Neuronal stem cell (in vitro differentiated cells): ENCODE measurements around the gene ATL2.

Source experiments
- DNase-seq: peaks from one replicate; pipeline ENCODE4 v3.0.0-alpha.2; 2013; ENCODE audit warnings: low spot score
- H2AFZ ChIP-seq: one replicate; pipeline ENCODE4 v1.6.1; 2013; ENCODE audit warnings: mild to moderate bottlenecking, low read length, inconsistent platforms
- H2AK5ac ChIP-seq: 2 replicates; pipeline ENCODE4 v1.6.1; 2013; ENCODE audit warnings: low read depth, mild to moderate bottlenecking, inconsistent platforms, low read length, moderate library complexity, mixed read lengths
- H2BK120ac ChIP-seq: 2 replicates; pipeline ENCODE4 v1.6.1; 2013; ENCODE audit warnings: low read depth, mild to moderate bottlenecking, inconsistent platforms, low read length, moderate library complexity, mixed read lengths
- H2BK12ac ChIP-seq: one replicate; pipeline ENCODE4 v1.6.1; 2013; ENCODE audit warnings: low read length, inconsistent platforms
- H2BK15ac ChIP-seq: 2 replicates; pipeline ENCODE4 v1.6.1; 2013; ENCODE audit warnings: mild to moderate bottlenecking, low read length, inconsistent platforms, mixed read lengths
- H2BK5ac ChIP-seq: one replicate; pipeline ENCODE4 v1.6.1; 2013; ENCODE audit warnings: inconsistent platforms, mild to moderate bottlenecking, low read length, moderate library complexity
- H3K14ac ChIP-seq: one replicate; pipeline ENCODE4 v1.6.1; 2013; ENCODE audit warnings: low read length, inconsistent platforms
- H3K18ac ChIP-seq: 2 replicates; pipeline ENCODE4 v1.6.1; 2013; ENCODE audit warnings: low read length, inconsistent platforms
- H3K23ac ChIP-seq: 2 replicates; pipeline ENCODE4 v1.6.1; 2013; ENCODE audit warnings: low read depth, mild to moderate bottlenecking, mixed read lengths, low read length, inconsistent platforms; ENCODE audit not compliant: poor library complexity
- H3K27ac ChIP-seq: replicated peaks from 3 replicates; pipeline ENCODE4 v1.5.1; 2013; ENCODE audit warnings: low read length, inconsistent platforms
- H3K27me3 ChIP-seq, 3 experiments: 2 replicates each; pipeline ENCODE4 v1.6.1; 2013; ENCODE audit warnings: low read length in 3 of 3, mild to moderate bottlenecking in 2 of 3, inconsistent platforms in 1 of 3, low read depth in 1 of 3, mixed read lengths in 1 of 3, moderate library complexity in 1 of 3; ENCODE audit not compliant: control insufficient read depth in 3 of 3, insufficient read depth in 3 of 3
- H3K36me3 ChIP-seq, 2 donors: replicated peaks in 1 of 2; 2 replicates each; pipeline ENCODE4 v1.6.1; 2013; ENCODE audit warnings: low read length in 2 of 2; ENCODE audit not compliant: control insufficient read depth in 2 of 2, insufficient read depth in 2 of 2
- H3K4ac ChIP-seq: 2 replicates; pipeline ENCODE4 v1.6.1; 2013; ENCODE audit warnings: inconsistent platforms, mild to moderate bottlenecking, low read length, moderate library complexity
- H3K4me1 ChIP-seq, 2 donors: 1 replicate in 1 of 2; 2 replicates in 1 of 2; pipeline ENCODE4 v1.6.1; 2013; ENCODE audit warnings: low read length in 2 of 2, low read depth in 1 of 2; ENCODE audit not compliant: control insufficient read depth in 2 of 2, insufficient read depth in 1 of 2
- H3K4me2 ChIP-seq: one replicate; pipeline ENCODE4 v1.6.1; 2013; ENCODE audit warnings: mild to moderate bottlenecking, low read length, inconsistent platforms; ENCODE audit not compliant: insufficient read depth, poor library complexity, severe bottlenecking
- H3K4me3 ChIP-seq, 2 donors: 2 replicates each; pipeline ENCODE4 v1.5.1; 2013; ENCODE audit warnings: low read length in 2 of 2, mild to moderate bottlenecking in 2 of 2, inconsistent platforms in 1 of 2, moderate library complexity in 1 of 2
- H3K79me1 ChIP-seq: one replicate; pipeline ENCODE4 v1.6.1; 2013; ENCODE audit warnings: low read depth, mild to moderate bottlenecking, inconsistent platforms, low read length, moderate library complexity
- H3K9ac ChIP-seq: one replicate; pipeline ENCODE4 v1.6.1; 2013; ENCODE audit warnings: mild to moderate bottlenecking, low read depth, low read length, inconsistent platforms; ENCODE audit not compliant: poor library complexity
- H3K9me3 ChIP-seq, 2 donors: replicated peaks in 1 of 2; 2 replicates each; pipeline versions ENCODE3 to v1.6.1; 2013; ENCODE audit warnings: low read length in 2 of 2, mild to moderate bottlenecking in 2 of 2, inconsistent platforms in 1 of 2, low read depth in 1 of 2, mixed read lengths in 1 of 2, moderate library complexity in 1 of 2; ENCODE audit not compliant: control insufficient read depth in 2 of 2, insufficient read depth in 1 of 2
- H4K8ac ChIP-seq: one replicate; pipeline ENCODE4 v1.6.1; 2013; ENCODE audit warnings: low read depth, mild to moderate bottlenecking, inconsistent platforms, low read length, moderate library complexity
- H4K91ac ChIP-seq: one replicate; pipeline ENCODE4 v1.6.1; 2013; ENCODE audit warnings: low read length, low read depth, mild to moderate bottlenecking, inconsistent platforms; ENCODE audit not compliant: poor library complexity
- WGBS, 2 donors: extraction: QIAGEN DNeasy Blood & Tissue Kit; methylation state at CpG; one replicate each; pipeline ENCODE4 v1.1.7; 2013; ENCODE audit warnings: missing lambda C conversion rate in 2 of 2, mixed read lengths in 1 of 2; ENCODE audit not compliant: insufficient read length in 2 of 2, insufficient replicate concordance in 1 of 2; ENCODE audit errors: extremely low coverage in 2 of 2; 5-methylcytosine and 5-hydroxymethylcytosine counted together

ATL2 gene

GRCh38 chr2:38406597-38407110 lies 29.6 kb upstream of the ATL2 start:
- H3K27ac ChIP-seq, result no peak overlapping the region
- no peaks in the 10 kb centered on the region for H3K79me1 ChIP-seq
- H3K4ac ChIP-seq, result no peak overlapping the region
- no peak overlapping the region for H2BK12ac ChIP-seq
- peaks cover 0 to 3% of the 10 kb centered on the region in 2 donors for H3K9me3 ChIP-seq
- DNase-seq, result no peak
- no peak overlapping the region for H3K4me2 ChIP-seq
- H2BK120ac ChIP-seq, result no peak overlapping the region
- H4K8ac ChIP-seq, result no peak overlapping the region
- WGBS, 2 donors, result no CpG with 5 or more reads among the region's 8 CpGs
- no peak overlapping the region for H3K14ac ChIP-seq
- peaks cover 0 to 2% of the 10 kb centered on the region in 2 donors for H3K4me1 ChIP-seq
- no peak overlapping the region for H3K18ac ChIP-seq
- peak overlapping the region; percentile 32 for H2AFZ ChIP-seq
- H3K4me3 ChIP-seq, result no peak overlapping the region
- H3K23ac ChIP-seq, result no peak overlapping the region
- H3K36me3 ChIP-seq, result no peaks in the 10 kb centered on the region
- H3K9ac ChIP-seq, result no peak overlapping the region
- H3K27me3 ChIP-seq, result no peaks in the 10 kb centered on the region
- no peak overlapping the region for H2BK5ac ChIP-seq
- no peak overlapping the region for H4K91ac ChIP-seq
- no peak overlapping the region for H2BK15ac ChIP-seq
- H2AK5ac ChIP-seq, result no peak overlapping the region

GRCh38 chr2:38405917-38406596 lies 29.0 kb upstream of the ATL2 start:
- H3K4me3 ChIP-seq, result no peak overlapping the region
- no peak overlapping the region for H3K4ac ChIP-seq
- no peak overlapping the region for H2BK120ac ChIP-seq
- no peaks in the 10 kb centered on the region for H3K79me1 ChIP-seq
- no peak overlapping the region for H3K4me2 ChIP-seq
- no peak overlapping the region for H2BK15ac ChIP-seq
- no peak overlapping the region for H3K14ac ChIP-seq
- H3K27me3 ChIP-seq, result no peaks in the 10 kb centered on the region
- H2AK5ac ChIP-seq, result no peak overlapping the region
- no peak overlapping the region for H4K91ac ChIP-seq
- no peaks in the 10 kb centered on the region for H3K36me3 ChIP-seq
- peaks cover 0 to 3% of the 10 kb centered on the region in 2 donors for H3K9me3 ChIP-seq
- no peak overlapping the region for H2BK5ac ChIP-seq
- H2BK12ac ChIP-seq, result peak overlapping the region; percentile 66
- H4K8ac ChIP-seq, result no peak overlapping the region
- DNase-seq, result no peak
- no CpG with 5 or more reads among the region's 9 CpGs for WGBS, 2 donors
- H3K4me1 ChIP-seq, result peaks cover 0 to 2% of the 10 kb centered on the region in 2 donors
- no peak overlapping the region for H3K27ac ChIP-seq
- no peak overlapping the region for H2AFZ ChIP-seq
- no peak overlapping the region for H3K9ac ChIP-seq
- H3K18ac ChIP-seq, result no peak overlapping the region
- H3K23ac ChIP-seq, result peak overlapping the region; percentile 65

GRCh38 chr2:38400513-38400912 lies 23.4 kb upstream of the ATL2 start:
- no peaks in the 10 kb centered on the region for H3K36me3 ChIP-seq
- no peak overlapping the region for H3K27ac ChIP-seq
- H3K18ac ChIP-seq, result no peak overlapping the region
- no peaks in the 10 kb centered on the region for H3K79me1 ChIP-seq
- H2AFZ ChIP-seq, result no peak overlapping the region
- no peaks in the 10 kb centered on the region for H3K9me3 ChIP-seq
- H3K14ac ChIP-seq, result no peak overlapping the region
- no peak overlapping the region for H3K9ac ChIP-seq
- H3K4me3 ChIP-seq, result no peak overlapping the region
- no peak overlapping the region for H2AK5ac ChIP-seq
- no peak overlapping the region for H4K8ac ChIP-seq
- no peak overlapping the region for H2BK5ac ChIP-seq
- H3K4me1 ChIP-seq, result no peaks in the 10 kb centered on the region
- H2BK120ac ChIP-seq, result no peak overlapping the region
- H3K27me3 ChIP-seq, result no peaks in the 10 kb centered on the region
- no peak overlapping the region for H4K91ac ChIP-seq
- H3K23ac ChIP-seq, result no peak overlapping the region
- no peak overlapping the region for H2BK15ac ChIP-seq
- H3K4me2 ChIP-seq, result no peak overlapping the region
- no peak overlapping the region for H2BK12ac ChIP-seq
- DNase-seq, result no peak
- H3K4ac ChIP-seq, result no peak overlapping the region

GRCh38 chr2:38398739-38399138 lies 21.7 kb upstream of the ATL2 start:
- DNase-seq, result no peak
- no peak overlapping the region for H3K23ac ChIP-seq
- peaks cover 1% of the 10 kb centered on the region for H3K79me1 ChIP-seq
- H3K4ac ChIP-seq, result no peak overlapping the region
- H3K18ac ChIP-seq, result no peak overlapping the region
- H2BK120ac ChIP-seq, result no peak overlapping the region
- no peak overlapping the region for H3K9ac ChIP-seq
- no peaks in the 10 kb centered on the region for H3K36me3 ChIP-seq
- H4K91ac ChIP-seq, result no peak overlapping the region
- no peak overlapping the region for H3K27ac ChIP-seq
- H2BK5ac ChIP-seq, result no peak overlapping the region
- no peak overlapping the region for H3K4me2 ChIP-seq
- no peak overlapping the region for H3K14ac ChIP-seq
- no peak overlapping the region for H2AFZ ChIP-seq
- H3K9me3 ChIP-seq, result no peaks in the 10 kb centered on the region
- no peak overlapping the region for H3K4me3 ChIP-seq
- H4K8ac ChIP-seq, result no peak overlapping the region
- no CpG with 5 or more reads among the region's 4 CpGs for WGBS, 2 donors
- H2BK15ac ChIP-seq, result no peak overlapping the region
- H2AK5ac ChIP-seq, result no peak overlapping the region
- H3K27me3 ChIP-seq, result no peaks in the 10 kb centered on the region
- no peaks in the 10 kb centered on the region for H3K4me1 ChIP-seq
- no peak overlapping the region for H2BK12ac ChIP-seq
